Activated CD8-positive, alpha-beta memory T cell treated with anti-CD3 and anti-CD28 coated beads, Interleukin-2, amount 50 U/mL, for 1 hour (primary cell): ENCODE measurements around the gene CHD2.

Experiments used
- DNase-seq: peaks from one replicate; pipeline ENCODE4 v3.0.0-alpha.2; 2020; ENCODE audit errors: extremely low read depth

The CHD2 gene

DNA sequence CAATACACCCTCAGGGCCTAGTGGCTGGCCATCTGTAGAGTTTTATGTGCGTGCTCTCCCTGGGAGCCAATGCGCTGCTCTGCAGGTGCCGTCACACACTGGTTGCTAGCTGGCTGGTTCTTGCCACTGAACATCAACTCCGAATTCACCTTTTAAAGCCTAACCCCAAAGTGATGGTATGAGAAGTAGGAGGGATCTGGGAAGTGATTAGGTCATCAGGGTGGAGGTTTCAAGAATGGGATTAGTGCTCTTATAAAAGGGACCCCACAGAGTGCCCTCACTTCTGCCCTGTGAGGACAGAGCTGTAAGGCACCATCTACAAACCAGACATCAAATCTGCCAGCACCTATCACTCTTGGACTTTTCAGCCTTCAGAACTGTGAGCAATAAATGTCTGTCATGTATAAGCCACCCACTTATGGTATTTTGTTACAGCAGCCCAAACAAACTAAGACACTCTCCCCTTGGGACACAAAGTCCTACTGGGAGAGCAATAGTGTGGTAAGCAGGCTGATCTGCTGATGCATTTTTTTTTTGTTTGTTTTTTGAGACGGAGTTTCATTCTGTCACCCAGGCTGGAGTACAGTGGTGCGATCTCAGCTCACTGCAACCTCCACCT lies 168.6 kb downstream of the CHD2 start:
- no peak for DNase-seq

DNA sequence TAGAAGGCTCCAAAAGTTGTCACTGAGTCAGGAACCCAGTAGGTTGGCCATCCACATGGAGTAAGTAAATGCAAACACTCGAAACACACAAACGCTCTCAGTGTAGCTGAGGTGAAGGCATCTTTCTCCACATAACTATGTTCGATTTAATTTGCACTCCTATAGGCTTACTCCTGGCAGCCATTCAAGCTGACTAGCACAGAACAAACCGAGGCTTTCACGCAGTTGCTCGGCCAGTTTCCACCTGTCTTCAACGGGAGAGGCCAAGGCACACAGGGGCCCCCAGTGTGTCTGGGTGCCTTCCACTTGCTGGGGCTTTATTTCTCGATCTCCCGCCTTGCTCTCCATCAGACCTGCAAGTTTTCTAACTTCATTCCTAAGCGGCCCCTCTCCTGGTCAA lies 170.0 kb downstream of the CHD2 start:
- DNase-seq = no peak

DNA sequence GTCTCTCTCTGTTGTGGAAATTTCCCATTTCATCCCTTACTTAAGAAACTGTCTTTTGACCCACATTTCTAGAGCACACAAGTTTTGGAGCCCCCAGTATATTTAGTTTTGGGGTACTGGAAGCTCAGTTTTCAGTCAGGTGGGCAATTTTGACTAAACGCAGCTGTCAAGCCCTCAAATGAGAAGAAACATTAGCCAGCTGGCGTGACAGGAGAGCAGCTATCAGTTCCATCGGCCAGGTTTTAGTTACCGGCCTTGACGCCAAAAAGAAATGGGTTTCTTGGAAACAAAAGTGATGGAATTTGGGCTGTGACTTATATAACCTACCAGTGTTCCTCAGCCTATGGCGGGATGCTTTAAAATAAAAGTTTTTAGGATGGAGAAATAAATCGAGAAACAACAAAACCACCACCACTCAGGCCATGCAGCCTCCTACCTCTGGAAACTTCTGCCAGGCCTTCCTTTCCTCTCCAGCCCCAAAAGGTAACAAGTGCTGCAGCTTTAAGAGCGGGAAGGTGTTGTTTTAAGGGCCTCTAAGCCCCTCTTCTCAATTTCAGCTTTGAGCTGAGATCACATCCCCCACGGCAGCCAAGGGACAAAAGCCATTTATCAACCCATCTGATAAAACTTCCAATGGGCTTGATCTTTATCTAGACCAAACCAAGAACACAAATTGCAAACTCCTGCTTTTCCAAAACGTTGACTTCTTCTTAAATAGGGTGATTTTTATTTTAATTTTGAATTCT lies 170.6 kb downstream of the CHD2 start:
- no peak for DNase-seq

DNA sequence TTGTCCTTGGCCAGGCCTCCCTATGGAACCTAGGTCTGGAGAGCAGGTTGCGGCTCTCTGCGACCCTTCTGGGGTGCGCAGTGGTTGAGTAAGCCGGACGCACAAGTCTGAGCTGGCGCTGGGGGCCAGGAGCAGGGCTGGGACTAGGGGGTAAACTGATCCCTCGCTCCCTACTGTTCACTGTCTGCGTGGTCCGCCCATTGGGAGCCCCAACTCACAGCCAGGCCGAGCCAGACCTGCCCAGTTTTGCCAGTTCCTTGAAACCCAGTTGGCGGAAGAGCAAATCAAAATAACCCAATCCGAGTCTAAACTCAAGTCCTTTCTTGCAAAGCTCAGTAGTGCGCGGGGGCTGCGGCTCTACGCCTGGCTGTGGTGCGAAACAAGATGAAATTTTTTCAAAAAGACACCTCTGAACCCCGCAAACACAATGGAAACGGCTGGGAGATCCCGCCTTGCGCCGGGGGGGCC lies 171.4 kb downstream of the CHD2 start:
- DNase-seq = no peak

DNA sequence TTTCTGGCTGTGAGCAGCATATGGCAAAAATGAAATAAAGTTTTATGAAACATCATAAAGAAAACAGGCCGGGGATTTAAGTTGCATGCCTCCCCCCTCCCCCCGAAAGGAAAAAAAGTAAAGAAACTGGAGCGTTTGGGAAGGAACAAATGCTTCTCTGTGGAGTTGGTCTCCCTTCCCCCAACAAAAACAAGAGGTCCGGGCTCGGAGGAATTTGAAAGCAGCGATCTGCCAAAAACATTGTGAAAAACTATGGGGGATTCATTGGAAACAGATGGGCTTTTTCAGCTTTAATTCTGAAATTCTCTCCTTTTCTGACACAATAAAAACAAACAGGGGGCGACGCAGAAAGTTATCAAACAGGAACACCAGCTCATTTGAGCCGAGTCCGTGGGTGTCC lies 171.9 kb downstream of the CHD2 start:
- no peak for DNase-seq

DNA sequence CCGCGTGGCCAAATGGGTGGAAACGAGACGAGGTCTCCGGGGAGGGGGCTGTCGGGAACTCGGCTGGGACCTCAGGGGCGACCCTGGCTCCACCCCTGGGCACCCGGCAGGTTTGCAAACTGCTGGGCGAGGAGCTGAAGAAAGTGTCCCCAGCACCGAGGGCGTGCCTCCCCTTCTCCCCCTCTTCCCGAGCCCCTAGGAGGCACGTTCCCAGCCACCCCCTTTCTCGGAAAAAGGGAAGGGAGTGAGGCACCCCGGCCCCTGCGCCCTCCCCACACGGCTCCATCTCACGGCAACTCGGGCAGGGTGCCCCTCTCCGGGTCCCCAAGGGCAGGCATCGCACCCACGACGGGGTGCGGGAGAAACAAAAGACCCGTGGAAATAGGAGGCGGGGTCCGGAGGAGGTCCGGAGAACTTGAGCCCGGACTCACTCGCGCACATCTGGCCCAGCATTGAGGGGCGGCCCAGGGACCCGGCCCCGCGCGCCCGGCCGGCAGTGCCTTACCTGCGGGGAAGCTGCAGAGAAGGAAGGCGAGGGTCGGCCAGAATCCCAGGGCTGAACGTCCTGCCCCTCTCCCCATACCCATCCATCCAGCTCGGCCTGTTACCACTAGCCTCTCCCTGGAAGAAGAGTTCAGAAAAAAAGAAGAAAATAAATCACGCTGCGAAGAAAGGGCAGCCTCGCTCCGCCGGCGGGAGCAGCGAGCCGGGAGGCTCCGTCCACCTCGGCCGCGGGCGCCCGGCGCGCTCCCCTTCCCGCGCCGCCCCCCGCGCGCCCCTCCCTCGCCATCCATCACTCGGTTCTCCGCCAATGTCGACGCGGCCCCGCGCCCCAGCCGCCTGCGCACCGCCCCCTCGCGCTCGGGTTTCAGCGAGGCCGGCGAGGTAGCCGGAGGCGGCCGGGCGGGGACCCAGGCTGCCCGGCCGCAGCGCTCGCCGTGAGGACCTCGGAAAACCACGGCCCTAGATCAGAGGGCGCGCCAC lies 172.6 kb downstream of the CHD2 start:
- DNase-seq = no peak

DNA sequence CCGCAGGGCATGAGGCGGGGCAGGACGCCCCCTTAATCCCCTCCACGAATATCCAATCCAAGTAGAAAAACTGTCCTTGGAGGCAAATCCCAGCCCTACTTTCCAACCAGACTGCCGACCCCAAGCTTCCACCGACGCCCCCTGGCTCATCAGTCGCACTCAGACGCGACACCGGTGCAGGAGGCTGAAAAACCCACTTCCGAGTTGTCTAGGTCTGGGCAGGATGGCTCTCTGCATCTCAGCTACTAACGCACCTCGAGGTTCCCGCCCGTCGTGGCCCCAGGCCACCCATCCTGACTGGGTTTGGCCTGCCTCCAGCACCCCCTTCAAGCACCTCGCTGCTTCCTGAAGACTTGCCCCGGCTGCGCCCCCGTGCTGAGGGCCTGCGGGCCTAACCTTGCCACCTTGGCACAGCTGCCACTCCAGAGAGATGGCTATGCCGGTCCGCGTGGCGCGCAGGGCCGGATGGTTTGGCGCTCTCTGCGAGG lies 173.4 kb downstream of the CHD2 start:
- no peak for DNase-seq

DNA sequence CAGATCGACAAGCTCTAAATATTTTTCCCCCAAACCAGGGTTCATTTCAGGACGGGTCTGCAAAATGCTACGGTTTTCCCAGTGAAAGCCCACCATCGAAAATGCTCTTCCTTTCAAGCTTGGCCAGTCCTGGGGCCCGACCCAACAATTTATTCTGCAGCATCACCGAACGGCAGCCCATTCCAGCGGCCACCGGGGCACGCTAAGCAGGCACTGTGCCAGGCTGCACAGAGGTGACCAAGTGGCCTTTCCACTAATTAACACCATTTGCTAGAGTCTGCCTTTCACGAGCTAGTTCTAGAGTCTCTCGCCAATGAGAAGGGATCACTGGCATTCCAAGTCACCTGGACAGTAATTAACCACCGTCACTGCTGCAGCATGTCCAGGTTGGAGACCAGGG lies 174.5 kb downstream of the CHD2 start:
- DNase-seq = no peak

DNA sequence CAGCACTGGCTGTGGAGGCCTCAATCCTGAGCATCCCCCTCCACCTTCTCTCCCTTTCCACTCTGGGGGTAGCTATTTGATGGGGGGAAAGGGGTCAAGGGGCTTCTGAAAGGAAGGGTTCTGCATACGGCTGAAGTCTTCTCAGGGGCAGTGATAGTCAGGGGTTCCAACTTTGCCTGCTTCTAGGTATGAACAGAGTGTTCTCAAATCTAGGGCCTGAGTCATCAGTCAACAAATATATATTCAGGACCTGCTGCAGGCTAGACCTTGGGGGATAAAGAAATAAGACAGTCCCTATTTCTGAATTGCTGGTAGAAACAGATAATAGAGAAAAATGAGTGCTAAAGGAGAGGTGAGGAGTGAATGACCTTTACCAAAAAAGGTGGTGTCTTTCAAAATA lies 176.1 kb downstream of the CHD2 start:
- DNase-seq = no peak

DNA sequence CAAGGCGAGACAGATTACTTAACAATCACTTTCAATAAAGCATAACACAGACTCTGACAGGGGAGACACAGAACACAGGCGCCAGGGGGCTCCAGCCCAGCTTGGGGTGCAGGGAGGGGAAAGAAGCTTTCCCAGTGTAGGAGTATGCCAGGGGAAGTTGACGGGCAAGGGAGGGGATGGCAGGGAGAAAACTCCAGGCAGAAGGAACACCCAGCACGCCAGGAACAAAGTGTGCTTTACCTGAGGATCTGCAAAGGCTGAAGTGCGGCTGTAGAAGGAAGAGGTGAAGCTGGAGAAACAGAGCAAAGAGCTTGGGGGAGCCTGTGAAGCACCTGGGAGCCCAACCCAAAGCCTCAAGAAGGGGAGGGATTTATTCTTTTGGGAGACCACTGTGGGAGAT lies 176.8 kb downstream of the CHD2 start:
- DNase-seq = no peak
